HEK293 (cell line): ENCODE results near the gene CREB5.

Source experiments
- CTCF ChIA-PET: fragments of 350-600 bp; formaldehyde crosslinking; extraction: SDS; loops from one replicate; lab custom pipeline; 2021; ENCODE audit warnings: antibody characterized with exemption; lab: Yijun Ruan, JAX
- POLR2A ChIA-PET: fragments of 300-600 bp; formaldehyde crosslinking; extraction: SDS; loops from one replicate; lab custom pipeline; 2020; ENCODE audit warnings: antibody characterized with exemption, inconsistent platforms; lab: Yijun Ruan, JAX
- H3K27ac ChIP-seq: fragments of 200-500 bp; sonication (Bioruptor generic); 2 replicates; pipeline ENCODE4 v1.5.1; 2014; ENCODE audit warnings: low read depth, low read length, control low read depth, inconsistent platforms; ENCODE audit errors: extremely low read depth
- H3K36me3 ChIP-seq, 2 experiments: fragments of 200-500 bp in 1 of 2; sonication (Bioruptor generic) in 1 of 2; 1 replicate in 1 of 2; 2 replicates in 1 of 2; pipeline ENCODE4 v1.5.1; 2014 to 2017; ENCODE audit warnings: inconsistent platforms in 2 of 2, low read length in 2 of 2; ENCODE audit not compliant: control insufficient read depth in 2 of 2, insufficient read depth in 1 of 2
- H3K4me1 ChIP-seq: fragments of 200-500 bp; sonication (Bioruptor generic); 2 replicates; pipeline ENCODE4 v1.5.1; 2014; ENCODE audit warnings: mild to moderate bottlenecking, low read length, inconsistent platforms; ENCODE audit not compliant: control insufficient read depth, insufficient read depth
- H3K4me3 ChIP-seq: 2 replicates; pipeline ENCODE4 v1.5.1; 2011; ENCODE audit warnings: low read depth, mild to moderate bottlenecking, control low read depth, low read length, moderate library complexity
- H3K9me3 ChIP-seq: fragments of 200-500 bp; sonication (Bioruptor generic); 2 replicates; pipeline ENCODE4 v1.5.1; 2014; ENCODE audit warnings: low read depth, low read length, inconsistent platforms; ENCODE audit not compliant: control insufficient read depth, insufficient read depth
- AEBP2 ChIP-seq: fragments of 450-650 bp; formaldehyde crosslinking; IDR thresholded peaks from 2 replicates; pipeline ENCODE4 v1.5.1; 2016; ENCODE audit warnings: missing biosample characterization, missing genetic modification characterization, borderline replicate concordance
- GLI4 ChIP-seq: fragments of 450-650 bp; formaldehyde crosslinking; IDR thresholded peaks from 2 replicates; pipeline ENCODE4 v1.5.1; 2016; ENCODE audit warnings: missing biosample characterization, missing genetic modification characterization
- GLIS2 ChIP-seq: fragments of 450-650 bp; formaldehyde crosslinking; IDR thresholded peaks from 2 replicates; pipeline ENCODE4 v1.5.1; 2016; ENCODE audit warnings: missing biosample characterization, missing genetic modification characterization
- HIC1 ChIP-seq: fragments of 450-650 bp; formaldehyde crosslinking; IDR thresholded peaks from 2 replicates; pipeline ENCODE4 v1.5.1; 2016; ENCODE audit warnings: missing biosample characterization, missing genetic modification characterization
- KLF10 ChIP-seq: fragments of 450-650 bp; IDR thresholded peaks from 2 replicates; pipeline ENCODE4 v1.5.1; 2018; ENCODE audit warnings: missing biosample characterization, mild to moderate bottlenecking, missing genetic modification characterization
- ZBTB26 ChIP-seq: fragments of 450-650 bp; formaldehyde crosslinking; optimal IDR thresholded peaks from 2 replicates; pipeline ENCODE3; 2016; ENCODE audit warnings: missing biosample characterization, mild to moderate bottlenecking, missing genetic modification characterization
- ZIC2 ChIP-seq: fragments of 450-650 bp; formaldehyde crosslinking; IDR thresholded peaks from 2 replicates; pipeline ENCODE4 v1.5.1; 2016; ENCODE audit warnings: missing biosample characterization, missing genetic modification characterization
- ZNF354C ChIP-seq: fragments of 450-650 bp; formaldehyde crosslinking; IDR thresholded peaks from 2 replicates; pipeline ENCODE4 v1.5.1; 2016; ENCODE audit warnings: missing biosample characterization, missing genetic modification characterization, low read depth, borderline replicate concordance
- ZNF549 ChIP-seq: fragments of 450-650 bp; IDR thresholded peaks from 2 replicates; pipeline ENCODE4 v1.5.1; 2018; ENCODE audit warnings: missing biosample characterization, missing genetic modification characterization, mild to moderate bottlenecking, inconsistent platforms, moderate library complexity
- ZNF600 ChIP-seq: fragments of 450-650 bp; formaldehyde crosslinking; IDR thresholded peaks from 2 replicates; pipeline ENCODE4 v1.5.1; 2016; ENCODE audit warnings: missing biosample characterization, missing genetic modification characterization
- ZNF610 ChIP-seq: fragments of 450-650 bp; formaldehyde crosslinking; IDR thresholded peaks from 2 replicates; pipeline ENCODE4 v1.5.1; 2016; ENCODE audit warnings: missing biosample characterization, missing genetic modification characterization, borderline replicate concordance
- ZNF654 ChIP-seq: fragments of 450-650 bp; formaldehyde crosslinking; IDR thresholded peaks from 2 replicates; pipeline ENCODE4 v1.5.1; 2016; ENCODE audit warnings: low read depth, missing biosample characterization, missing genetic modification characterization
- ZNF747 ChIP-seq: fragments of 450-650 bp; formaldehyde crosslinking; IDR thresholded peaks from 2 replicates; pipeline ENCODE4 v1.5.1; 2016; ENCODE audit warnings: missing biosample characterization, missing genetic modification characterization

The CREB5 gene

GRCh38 chr7:28745351-28745750 is 333.0 kb downstream of the CREB5 start:
- no peaks in the 10 kb centered on the region for H3K36me3 ChIP-seq
- H3K4me3 ChIP-seq = no peak overlapping the region
- POLR2A ChIA-PET = no interaction called here
- H3K4me1 ChIP-seq = peaks cover 7% of the 10 kb centered on the region
- no peak overlapping the region; the same call in 1 of the 2 replicates for H3K27ac ChIP-seq
- H3K9me3 ChIP-seq = no peaks in the 10 kb centered on the region
- no peak for TF ChIP-seq ZNF654 (tag by site-specific recombination)
- no peak for TF ChIP-seq ZNF747
- TF ChIP-seq ZNF610 (tag by site-specific recombination) = no peak
- no peak for TF ChIP-seq GLIS2 (tag by site-specific recombination)
- TF ChIP-seq HIC1 = no peak
- TF ChIP-seq, all 188 proteins: peak for 0
- CTCF ChIA-PET = no interaction called here

- CTCF ChIA-PET = no interaction called here
- POLR2A ChIA-PET = no interaction called here
- no peak for TF ChIP-seq AEBP2 (tag by site-specific recombination)
- peak; percentile 45; the same call in 1 of the 2 replicates for TF ChIP-seq ZIC2 (tag by site-specific recombination)
- TF ChIP-seq, all 188 proteins: peak for 1
- H3K27ac ChIP-seq = no peak overlapping the region
- H3K9me3 ChIP-seq = no peaks in the 10 kb centered on the region
- H3K4me1 ChIP-seq = peaks cover 7% of the 10 kb centered on the region
- no peak overlapping the region for H3K4me3 ChIP-seq
- no peaks in the 10 kb centered on the region for H3K36me3 ChIP-seq
These were observed 335.1 kb downstream of the CREB5 start for GRCh38 chr7:28747404-28747803.

- Histone ChIP-seq H3K9me3 (no peaks in the 10 kb centered on the region), H3K36me3 (no peaks in the 10 kb centered on the region), H3K4me3 (no peak overlapping the region), H3K4me1 (peaks cover 7% of the 10 kb centered on the region), H3K27ac (no peak overlapping the region)
- ChIA-PET POLR2A (no interaction called here), CTCF (no interaction called here)
- no peak for TF ChIP-seq GLI4 (tag by site-specific recombination)
- peak; percentile 74; the same call in 1 of the 2 replicates for TF ChIP-seq ZNF600
These were observed 335.5 kb downstream of the CREB5 start for GRCh38 chr7:28747854-28748253.

GRCh38 chr7:28748346-28748745 is 336.0 kb downstream of the CREB5 start:
- no peak for TF ChIP-seq ZNF549 (tag by site-specific recombination)
- TF ChIP-seq ZNF654 (tag by site-specific recombination) = no peak
- no peak for TF ChIP-seq KLF10 (tag by site-specific recombination)
- no peak for TF ChIP-seq ZBTB26 (tag by site-specific recombination)
- TF ChIP-seq ZNF354C = no peak
- H3K36me3 ChIP-seq = no peaks in the 10 kb centered on the region
- H3K9me3 ChIP-seq = no peaks in the 10 kb centered on the region
- H3K4me3 ChIP-seq = no peak overlapping the region
- CTCF ChIA-PET = no interaction called here
- peaks cover 7% of the 10 kb centered on the region for H3K4me1 ChIP-seq
- no peak overlapping the region for H3K27ac ChIP-seq
- POLR2A ChIA-PET = no interaction called here
